ENCODE measurements around the gene PTP4A1. TPM values are rescaled to one million over a fixed set of nuclear protein-coding genes. Genes with fewer than 3 reads are reported as not detected.

The PTP4A1 gene
- total RNA-seq, 4 donors from 2014 or later: 27.7 to 54.5 (median 39.7) TPM

DNA sequence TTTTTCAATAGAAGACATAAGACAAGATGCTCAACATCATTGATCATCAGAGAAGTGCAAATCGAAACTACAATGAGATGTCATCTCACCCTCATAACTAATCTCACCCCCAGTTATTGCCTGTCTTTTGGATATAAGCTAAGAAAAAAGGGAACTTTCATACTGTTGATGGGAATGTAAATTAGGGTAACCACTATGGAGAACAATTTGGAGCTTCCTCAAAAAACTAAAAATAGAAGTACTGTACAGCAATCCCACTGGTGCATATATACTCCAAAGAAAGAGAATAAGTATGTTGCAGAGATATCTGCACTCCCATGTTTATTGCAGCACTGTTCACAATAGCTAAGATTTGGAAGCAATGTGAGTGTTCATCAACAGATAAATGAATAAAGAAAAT lies 37.0 kb downstream of the PTP4A1 start:
- Histone ChIP-seq H3K4me1 (no peaks in the 10 kb centered on the region), H3K36me3 (no peaks in the 10 kb centered on the region), H3K9me3 (no peaks in the 10 kb centered on the region), H3K27ac (no peak overlapping the region), H3K27me3 (no peaks in the 10 kb centered on the region), H3K4me3 (no peak overlapping the region)
- WGBS, 2 donors (ENCODE audit: low coverage in 1 of 2): 88 to 100% methylated on average over 1 of the region's 1 CpG
- ATAC-seq: no peak
- TF ChIP-seq EP300 (IDR thresholded peaks at IDR 0.05): no peak
- TF ChIP-seq POLR2AphosphoS5 (IDR thresholded peaks at IDR 0.05): no peak
- TF ChIP-seq, protein P1, sequence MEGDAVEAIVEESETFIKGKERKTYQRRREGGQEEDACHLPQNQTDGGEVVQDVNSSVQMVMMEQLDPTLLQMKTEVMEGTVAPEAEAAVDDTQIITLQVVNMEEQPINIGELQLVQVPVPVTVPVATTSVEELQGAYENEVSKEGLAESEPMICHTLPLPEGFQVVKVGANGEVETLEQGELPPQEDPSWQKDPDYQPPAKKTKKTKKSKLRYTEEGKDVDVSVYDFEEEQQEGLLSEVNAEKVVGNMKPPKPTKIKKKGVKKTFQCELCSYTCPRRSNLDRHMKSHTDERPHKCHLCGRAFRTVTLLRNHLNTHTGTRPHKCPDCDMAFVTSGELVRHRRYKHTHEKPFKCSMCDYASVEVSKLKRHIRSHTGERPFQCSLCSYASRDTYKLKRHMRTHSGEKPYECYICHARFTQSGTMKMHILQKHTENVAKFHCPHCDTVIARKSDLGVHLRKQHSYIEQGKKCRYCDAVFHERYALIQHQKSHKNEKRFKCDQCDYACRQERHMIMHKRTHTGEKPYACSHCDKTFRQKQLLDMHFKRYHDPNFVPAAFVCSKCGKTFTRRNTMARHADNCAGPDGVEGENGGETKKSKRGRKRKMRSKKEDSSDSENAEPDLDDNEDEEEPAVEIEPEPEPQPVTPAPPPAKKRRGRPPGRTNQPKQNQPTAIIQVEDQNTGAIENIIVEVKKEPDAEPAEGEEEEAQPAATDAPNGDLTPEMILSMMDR (IDR thresholded peaks at IDR 0.05): no peak
- no peak for TF ChIP-seq POLR2A (IDR thresholded peaks at IDR 0.05)

DNA sequence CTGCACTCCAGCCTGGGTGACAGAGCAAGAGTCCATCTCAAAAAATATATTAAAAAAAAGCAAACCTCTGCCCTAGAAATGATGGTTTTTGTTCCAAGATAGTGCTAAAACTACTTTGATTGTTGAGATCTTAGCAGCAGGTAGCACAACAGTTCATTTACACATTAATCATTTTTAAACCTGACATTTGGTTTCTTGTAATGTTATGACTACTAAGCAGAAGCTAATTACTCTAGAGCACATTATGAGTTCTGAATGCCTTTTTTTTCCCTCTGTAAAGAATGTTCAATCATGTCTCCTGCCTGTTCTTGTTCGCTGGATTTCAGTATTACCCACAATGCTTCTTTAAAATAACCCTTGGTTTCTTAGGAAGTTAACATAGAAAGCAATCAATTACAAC lies 38.7 kb downstream of the PTP4A1 start:
- 25 to 50% methylated on average over 1 of the region's 1 CpG for WGBS, 2 donors (ENCODE audit: low coverage in 1 of 2)
- no peak overlapping the region for H3K27ac ChIP-seq
- H3K36me3 ChIP-seq: no peaks in the 10 kb centered on the region
- no peaks in the 10 kb centered on the region for H3K27me3 ChIP-seq
- H3K4me3 ChIP-seq: no peak overlapping the region
- no peak for ATAC-seq
- no peaks in the 10 kb centered on the region for H3K4me1 ChIP-seq
- H3K9me3 ChIP-seq: no peaks in the 10 kb centered on the region
- TF ChIP-seq, protein P1 (IDR thresholded peaks at IDR 0.05): no peak
- TF ChIP-seq EP300 (IDR thresholded peaks at IDR 0.05) (no peak), POLR2A (IDR thresholded peaks at IDR 0.05) (no peak), POLR2AphosphoS5 (IDR thresholded peaks at IDR 0.05) (no peak)

DNA sequence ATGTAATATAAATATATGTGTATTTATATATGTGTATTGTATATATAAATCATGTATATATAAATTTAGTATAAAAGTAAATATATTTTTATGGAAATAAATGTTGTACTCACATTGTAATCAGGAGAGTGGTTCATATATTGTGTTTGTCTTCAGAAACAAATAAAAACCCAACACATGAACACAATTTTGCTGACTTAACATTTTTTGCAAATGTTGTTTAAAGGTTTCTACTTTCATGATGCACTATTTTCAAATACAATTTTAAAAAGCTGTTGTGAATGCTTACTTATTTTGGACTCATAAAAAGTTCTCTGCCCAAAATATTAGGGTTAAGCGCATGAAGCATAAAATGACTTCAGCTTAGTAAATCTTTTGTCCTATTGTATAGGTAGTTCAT lies 39.3 kb downstream of the PTP4A1 start:
- TF ChIP-seq EP300 (IDR thresholded peaks at IDR 0.05): no peak
- TF ChIP-seq, protein P1 (IDR thresholded peaks at IDR 0.05): no peak
- no peak for TF ChIP-seq POLR2A (IDR thresholded peaks at IDR 0.05)
- TF ChIP-seq POLR2AphosphoS5 (IDR thresholded peaks at IDR 0.05): no peak
- Histone ChIP-seq H3K9me3 (no peaks in the 10 kb centered on the region), H3K27me3 (no peaks in the 10 kb centered on the region), H3K36me3 (no peaks in the 10 kb centered on the region), H3K4me1 (no peaks in the 10 kb centered on the region), H3K27ac (no peak overlapping the region), H3K4me3 (no peak overlapping the region)
- ATAC-seq: no peak
- WGBS, 2 donors (ENCODE audit: low coverage in 1 of 2): 95 to 100% methylated on average over 1 of the region's 1 CpG

DNA sequence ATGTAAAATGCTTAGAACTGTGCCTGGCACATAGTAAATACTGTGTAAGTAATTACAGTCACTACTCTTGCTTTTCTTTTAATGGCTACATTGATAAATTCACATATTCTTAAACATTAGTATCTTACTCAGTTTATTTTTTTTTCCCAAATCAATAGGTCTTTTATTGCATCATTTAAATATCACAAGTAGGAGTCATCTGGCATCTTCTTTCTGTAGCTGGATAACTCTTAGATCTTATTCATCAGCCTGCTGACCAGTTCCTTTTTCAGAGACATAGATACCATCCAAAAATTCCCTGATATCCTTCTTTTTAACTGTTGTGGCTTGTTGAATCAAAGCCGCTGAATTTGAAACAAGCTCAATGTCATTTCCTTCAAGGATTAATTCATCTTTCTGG lies 43.3 kb downstream of the PTP4A1 start:
- 75 to 79% methylated on average over 1 of the region's 1 CpG for WGBS, 2 donors (ENCODE audit: low coverage in 1 of 2)
- H3K27ac ChIP-seq: no peak overlapping the region
- no peak overlapping the region for H3K4me3 ChIP-seq
- no peak for ATAC-seq
- no peak for TF ChIP-seq POLR2A (IDR thresholded peaks at IDR 0.05)
- no peak for TF ChIP-seq EP300 (IDR thresholded peaks at IDR 0.05)
- no peaks in the 10 kb centered on the region for H3K9me3 ChIP-seq
- H3K27me3 ChIP-seq: peaks cover 5% of the 10 kb centered on the region
- no peaks in the 10 kb centered on the region for H3K36me3 ChIP-seq
- no peaks in the 10 kb centered on the region for H3K4me1 ChIP-seq

Small RNA genes lying within 50 kb of the gene (small RNA-seq; reads per million reads assigned to genes)
- gene AL513043.1: 0 reads per million in 4 donors

Other genes with a start within 250 kb of the PTP4A1 start
- 10 to 100 TPM; 60.0 to 98.1 (median 79.8) TPM for gene PHF3, start 63.3 kb downstream of the PTP4A1 start, total RNA-seq

All from gastroesophageal sphincter (tissue), 4 donors.